HL-60/S4 treated with retinoic acid at 250 ng/mL for 4 days and 3 days (cell line): Measurements from ENCODE around the gene WNT11.

ENCODE experiments used
- in situ Hi-C: fragments of 300-500 bp; cut with MboI; formaldehyde crosslinking; loops from 2 replicates; pipeline ENCODE4 v1.7.0; 2022; ENCODE audit warnings: low sequenced_read_pairs

Gene WNT11

DNA sequence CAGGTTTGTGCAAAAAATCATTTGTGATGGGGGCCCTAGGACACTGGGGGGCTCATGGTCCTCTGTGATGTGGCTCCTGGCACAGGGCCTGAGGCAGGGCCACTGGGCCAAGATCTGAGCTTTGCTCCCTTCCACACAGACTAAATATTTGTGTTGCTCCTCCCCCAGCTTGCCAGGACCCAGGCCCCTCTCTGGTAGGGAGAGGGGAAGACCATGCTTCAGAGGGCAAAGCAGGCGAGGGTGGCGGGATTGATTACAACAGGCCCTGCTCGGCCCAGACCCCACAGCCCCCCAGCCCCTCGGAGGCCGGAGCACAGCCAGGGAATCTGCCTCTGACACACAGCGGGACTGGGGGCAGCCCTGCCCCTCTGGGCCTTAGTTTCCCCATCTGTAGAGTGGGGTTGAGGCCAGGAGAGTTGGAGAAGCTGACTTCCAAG lies 29.0 kb downstream of the WNT11 start:
- in situ Hi-C loops, result no loop called here

DNA sequence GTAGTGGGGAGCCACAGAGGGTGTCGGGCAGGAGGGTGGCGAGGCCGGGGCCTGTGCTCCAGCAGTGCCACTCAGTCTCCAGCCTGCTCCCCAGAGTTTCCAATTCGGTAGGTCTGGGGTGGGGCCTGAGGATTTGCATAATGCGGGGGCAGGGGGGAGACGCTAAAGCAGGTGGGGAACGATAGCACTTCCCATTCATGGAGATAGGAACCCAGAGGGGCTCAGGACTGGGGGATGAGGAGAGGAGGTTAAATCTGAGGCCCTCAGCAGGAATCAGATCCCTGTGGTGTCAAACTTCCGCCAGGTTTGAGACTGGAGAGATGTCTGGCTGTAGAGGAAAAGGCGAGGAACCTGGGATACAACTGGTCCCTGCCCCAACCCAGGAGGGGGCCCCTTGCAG lies 29.8 kb downstream of the WNT11 start:
- in situ Hi-C loops, result no loop called here

DNA sequence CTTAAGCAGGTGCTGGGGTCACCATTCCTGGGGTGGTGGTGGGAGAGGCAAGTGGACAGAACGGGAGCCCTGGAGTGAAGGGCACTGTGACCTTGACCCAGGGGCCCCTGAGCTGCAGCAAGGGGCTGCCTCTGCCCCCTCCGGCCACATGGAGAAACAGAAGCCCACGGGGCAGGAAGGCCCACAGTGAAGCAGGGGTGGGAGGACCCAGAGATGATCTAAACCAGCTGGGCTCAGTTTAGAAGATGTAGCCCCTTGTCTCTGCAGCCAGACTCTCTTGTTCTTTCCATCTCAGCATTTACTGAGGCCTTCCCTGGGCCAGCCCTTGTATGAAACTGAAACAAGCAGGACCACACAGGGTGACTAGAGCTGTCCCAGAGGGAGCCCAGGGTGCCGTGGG lies 30.5 kb downstream of the WNT11 start:
- in situ Hi-C loops, result no loop called here

DNA sequence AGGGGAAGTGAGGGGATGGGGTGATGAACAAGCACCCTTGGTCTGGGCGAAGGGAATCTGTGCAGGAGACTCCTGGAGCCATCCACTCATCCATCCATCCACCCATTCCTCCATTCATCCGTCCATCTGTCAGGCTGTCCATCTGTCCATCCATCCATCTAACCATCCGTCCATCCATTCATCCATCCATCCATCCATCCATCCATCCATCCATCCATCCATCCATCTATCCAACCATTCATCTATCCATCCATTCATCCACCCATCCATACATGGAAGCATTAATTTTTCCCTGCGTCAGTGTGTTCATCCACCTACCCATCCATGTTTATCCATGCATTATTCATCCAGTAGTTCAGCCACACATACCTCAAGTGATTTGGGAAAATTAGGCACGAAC lies 32.0 kb downstream of the WNT11 start:
- in situ Hi-C loops, result no loop called here

DNA sequence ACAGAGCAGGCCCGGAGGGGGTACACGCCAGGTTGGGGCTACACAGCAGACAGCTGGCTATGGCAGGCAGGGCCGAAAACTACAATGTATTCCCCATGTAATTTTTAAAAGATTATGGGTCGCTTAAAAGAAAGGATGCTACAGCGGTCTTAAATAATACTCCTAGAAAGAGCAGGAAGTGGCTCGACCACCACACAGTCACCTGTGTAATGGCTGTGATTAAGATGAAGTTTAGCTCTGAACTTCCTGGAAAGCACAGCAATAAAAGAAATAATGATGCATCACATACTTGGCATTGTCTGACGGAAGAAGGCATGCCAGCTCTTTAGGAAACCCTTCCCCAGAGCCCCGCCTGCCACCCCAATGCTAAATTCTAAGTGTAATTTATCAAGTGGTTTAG lies 32.6 kb downstream of the WNT11 start:
- in situ Hi-C loops, result no loop called here

DNA sequence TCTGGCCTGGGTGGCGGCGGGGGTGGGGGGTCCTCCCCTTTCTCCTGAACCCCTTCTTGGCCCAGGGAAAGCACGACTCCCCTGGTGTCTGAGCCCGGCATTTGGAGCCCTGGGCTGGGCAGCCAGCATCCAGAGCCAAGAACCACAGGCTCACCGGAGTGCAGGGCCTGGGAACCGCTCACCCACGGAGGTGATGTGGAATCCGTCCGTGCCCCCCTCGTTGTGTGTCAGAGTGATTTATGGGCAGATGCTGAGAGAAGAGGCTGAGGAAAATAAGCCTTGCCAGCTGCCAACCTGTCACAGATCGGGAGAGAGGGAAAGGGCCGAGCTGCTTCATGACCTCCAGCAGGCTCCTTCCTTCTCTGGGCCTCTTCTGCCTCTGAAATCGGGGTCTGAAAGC lies 33.7 kb downstream of the WNT11 start:
- in situ Hi-C loops, result no loop called here

DNA sequence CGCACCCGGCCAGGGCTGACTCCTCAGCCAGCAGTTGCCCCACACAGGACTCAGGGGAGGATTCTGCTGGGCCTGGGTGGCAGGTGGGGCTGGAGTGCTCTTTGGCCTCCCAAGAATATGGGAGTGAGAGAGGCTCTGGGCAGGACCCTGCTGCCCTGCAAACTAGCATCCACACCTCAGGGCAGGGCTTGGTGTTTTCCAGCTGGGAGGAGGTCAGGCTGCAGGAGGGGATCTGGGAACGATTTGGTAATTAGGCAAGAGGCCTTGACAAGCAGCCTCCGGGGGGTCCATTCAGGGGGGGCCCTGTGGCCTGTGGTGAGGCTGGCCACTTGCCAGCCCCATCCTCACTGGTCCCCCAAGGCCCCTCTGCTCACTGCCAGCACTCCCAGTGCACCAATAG lies 35.8 kb downstream of the WNT11 start:
- in situ Hi-C loops, result no loop called here

DNA sequence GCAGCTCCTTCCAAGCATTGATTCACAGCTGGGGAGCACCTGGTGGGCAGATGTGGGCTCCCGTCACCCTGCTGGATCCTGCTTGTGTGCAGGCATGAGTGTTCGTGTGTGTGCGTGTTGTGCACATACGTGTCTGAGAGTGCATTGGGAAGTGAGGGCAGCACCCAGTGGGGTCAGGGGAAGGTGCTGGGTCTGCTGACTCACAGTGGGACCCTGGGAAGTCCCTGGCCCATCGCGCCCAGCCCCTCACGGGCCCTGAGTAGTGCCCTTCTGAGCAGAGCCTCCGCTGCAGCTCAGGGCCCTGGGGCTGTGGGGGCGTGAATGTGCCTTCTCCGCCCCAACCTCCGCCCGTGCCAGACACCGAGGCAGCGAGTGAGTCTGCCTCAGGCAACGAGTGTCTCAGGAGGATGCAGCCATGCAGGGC lies 36.8 kb downstream of the WNT11 start:
- in situ Hi-C loops, result no loop called here

DNA sequence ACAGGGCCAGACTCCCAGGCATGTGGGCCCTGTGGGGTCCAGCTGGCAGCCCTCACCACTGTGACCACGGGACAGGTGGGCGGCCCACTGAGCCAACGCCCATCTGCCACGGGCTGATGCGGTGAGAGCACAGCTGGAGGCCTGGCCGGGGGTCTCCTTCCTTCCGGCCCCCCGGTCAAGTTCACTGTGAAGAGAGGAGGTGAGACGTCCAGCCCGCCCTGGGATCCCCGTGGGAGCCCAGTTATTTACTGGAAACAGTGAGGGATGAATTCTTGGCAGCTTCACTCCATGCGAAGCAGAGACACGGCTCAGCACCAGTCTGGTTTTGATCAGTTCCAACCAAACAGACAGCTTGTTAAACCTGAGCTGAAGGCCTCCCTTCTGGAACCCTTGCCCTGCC lies 38.7 kb downstream of the WNT11 start:
- in situ Hi-C loops, result no loop called here

DNA sequence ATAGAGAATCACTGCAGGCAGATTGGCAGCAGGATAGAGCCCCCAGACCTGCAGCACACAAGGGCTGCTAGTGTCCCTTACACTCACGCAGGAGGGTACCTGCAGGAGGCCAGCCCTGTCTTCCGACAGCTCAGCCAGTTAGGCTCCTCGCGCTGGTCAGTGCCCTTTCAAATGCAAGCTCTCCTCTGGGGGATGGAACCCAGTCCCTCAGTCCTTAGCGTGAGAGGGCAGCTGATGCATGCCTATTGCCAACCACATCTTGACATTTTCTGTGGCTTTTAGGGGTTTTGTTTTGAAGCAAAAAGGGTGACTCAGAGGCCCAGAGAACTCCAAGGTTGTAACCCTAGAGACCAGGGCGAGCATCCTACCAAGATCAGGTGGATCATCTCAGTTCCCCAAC lies 40.0 kb downstream of the WNT11 start:
- in situ Hi-C loops, result no loop called here

DNA sequence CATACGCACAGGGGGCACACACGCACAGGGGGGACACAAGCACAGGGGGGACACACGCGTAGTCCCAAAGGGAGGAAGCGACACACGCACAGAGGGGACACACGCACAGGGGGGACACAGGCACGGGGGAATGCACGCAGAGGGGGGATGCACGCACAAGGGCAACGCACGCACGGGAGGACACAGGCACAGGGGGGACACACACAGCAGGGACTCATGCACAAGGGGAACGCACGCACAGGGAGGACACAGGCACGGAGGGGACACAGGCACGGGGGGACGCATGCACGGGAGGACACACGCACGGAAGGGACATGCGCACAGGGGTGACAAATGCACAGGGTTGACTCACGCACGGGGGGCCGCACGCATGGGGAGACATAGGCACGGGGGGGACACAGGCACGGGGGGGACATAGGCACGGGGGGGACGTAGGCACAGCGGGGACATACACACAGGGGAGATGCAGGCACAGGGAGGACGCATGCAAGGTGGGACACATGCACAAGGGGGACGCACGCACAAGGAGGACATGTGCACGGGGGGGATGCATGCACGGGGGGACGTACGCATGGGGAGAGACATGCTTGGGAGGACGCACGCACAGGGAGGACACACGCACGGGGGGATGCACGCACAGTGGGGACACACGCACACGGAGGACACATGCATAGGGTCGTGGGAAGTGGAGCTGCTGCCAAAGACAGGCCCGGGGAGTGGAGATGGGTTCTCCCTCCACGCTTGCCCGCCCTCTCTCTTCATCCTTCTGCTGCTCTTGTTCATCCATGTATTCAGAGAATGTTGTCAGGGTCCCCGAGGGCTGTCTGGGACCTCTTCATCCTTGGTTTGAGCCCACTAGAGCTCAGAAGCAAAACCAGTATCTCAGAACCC lies 41.2 kb downstream of the WNT11 start:
- in situ Hi-C loops, result no loop called here

DNA sequence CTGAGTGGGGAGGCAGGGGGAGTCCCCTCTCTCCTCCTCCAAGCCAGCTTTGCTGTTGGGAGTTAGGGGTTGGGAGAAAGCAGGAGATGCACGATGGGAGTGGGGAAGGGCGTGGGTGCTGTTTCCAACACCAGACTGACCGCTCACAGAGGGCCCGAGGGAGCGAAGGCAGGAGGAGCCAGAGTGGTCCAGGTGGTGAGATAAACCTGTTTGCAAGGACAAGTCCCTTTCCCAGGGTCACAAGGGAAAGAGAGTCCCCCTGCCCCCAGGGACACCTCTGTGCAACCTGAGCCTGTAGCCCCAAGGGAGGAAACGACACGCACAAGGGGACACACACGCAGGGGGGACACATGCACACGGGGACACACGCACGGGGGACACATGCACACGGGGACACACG lies 42.2 kb downstream of the WNT11 start:
- in situ Hi-C loops, result no loop called here

DNA sequence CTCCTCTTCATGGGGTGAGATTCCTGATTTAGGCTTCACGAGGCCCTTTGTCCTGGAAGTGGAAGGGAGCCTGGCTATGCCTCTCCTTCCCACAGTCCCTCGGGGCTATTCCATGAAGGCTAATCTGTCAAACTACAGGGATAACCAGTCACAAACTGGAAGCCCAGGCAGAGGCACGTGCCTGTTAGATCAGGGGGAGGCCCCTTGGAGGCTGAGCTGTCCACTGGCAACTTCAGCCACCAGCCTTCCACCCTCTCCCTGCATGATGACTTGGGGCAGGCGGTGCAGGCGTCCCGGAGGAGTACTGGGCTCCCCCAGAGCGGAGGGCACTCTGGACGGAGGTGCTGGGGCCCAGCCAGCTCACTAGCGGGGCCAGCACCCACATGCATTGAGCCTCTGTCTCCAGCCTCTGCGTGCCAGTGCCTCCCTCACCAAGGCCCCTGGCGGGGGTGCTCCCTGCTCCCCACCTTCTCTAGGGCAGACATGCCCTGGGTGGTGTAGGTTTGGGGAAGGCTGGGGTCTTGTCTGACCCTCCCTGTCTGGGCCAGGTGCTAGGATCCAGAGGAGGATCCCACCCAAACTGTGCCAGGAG lies 42.9 kb downstream of the WNT11 start:
- in situ Hi-C loops, result no loop called here

DNA sequence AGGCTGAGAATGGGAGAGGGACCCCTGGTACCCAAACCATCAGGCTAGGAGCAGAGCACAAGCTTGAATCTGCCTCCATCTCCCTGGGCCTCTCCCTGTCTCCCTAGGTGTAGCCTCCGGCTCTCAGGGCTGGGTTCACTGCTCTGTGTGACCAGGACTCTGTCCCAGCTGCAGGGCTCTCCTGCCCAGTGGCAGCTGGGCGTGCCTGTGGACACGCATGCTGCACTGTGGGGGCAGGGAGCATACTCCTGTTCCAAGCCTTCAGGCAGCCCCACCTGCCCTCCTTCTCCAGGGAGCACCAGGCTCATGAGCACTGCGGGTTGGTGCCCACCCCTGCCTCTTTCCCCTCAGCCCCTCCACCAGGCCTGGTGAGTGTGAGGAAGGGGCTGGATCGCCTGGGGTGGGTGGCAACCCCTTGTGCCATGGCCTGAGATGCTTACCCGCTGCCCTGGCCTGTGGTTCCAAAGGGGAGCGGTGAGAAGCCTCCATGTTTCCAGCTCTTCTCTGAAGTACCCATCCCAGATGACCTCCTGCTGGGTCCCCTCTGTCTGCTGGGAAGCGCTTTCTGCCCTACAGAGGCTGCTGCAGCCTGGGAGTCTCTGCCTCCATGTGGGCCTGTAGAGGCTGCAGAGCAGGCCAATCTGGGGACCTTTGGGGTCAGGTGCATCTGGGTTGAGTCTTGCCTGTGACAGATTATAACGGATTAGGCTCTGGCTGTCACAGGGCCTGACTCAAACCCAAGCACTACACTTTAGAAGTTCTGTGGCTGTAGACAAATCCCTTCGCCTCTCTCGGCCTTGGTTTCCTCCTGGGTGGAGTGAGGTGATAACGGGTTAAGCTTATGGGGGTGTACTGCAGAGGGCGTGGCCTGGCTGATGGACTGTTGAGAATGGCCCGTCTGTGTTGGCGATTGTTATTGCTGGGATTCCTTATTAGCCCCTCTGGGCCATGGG lies 43.7 kb downstream of the WNT11 start:
- in situ Hi-C loops, result no loop called here

DNA sequence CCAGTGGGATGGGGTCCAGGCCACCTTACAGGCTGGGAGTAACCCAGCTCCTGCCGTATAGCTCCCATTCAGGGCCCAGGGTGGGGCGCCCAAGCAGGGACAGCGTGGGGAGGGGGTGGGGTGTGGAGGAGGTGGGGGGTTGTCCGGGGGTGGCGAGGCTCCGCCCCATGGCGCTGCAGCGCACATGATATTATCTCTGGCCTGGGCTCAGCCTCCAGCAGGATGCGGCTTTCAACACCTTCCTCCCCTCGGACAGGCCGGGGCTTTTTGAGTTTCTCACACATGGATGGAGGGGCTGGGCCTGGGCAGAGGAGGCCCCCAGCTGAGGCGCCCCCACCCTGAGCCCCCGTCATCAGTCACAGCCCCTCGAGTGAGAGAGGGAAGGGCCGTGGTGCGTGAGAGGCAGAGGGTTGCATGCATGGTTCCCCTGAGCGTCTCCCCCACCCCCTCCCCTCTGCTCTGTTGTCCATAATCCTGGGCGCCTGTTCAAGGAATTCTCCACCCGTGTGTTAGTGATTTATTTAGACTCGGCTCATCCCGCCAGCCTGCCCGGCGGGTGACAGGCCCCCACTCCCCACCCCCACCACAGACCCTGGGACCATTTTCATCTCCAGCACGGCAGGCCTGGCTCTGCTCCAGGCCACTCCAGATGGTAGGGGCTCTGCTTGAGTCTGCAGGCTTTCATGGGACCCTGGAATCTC lies 44.9 kb downstream of the WNT11 start:
- in situ Hi-C loops, result no loop called here

DNA sequence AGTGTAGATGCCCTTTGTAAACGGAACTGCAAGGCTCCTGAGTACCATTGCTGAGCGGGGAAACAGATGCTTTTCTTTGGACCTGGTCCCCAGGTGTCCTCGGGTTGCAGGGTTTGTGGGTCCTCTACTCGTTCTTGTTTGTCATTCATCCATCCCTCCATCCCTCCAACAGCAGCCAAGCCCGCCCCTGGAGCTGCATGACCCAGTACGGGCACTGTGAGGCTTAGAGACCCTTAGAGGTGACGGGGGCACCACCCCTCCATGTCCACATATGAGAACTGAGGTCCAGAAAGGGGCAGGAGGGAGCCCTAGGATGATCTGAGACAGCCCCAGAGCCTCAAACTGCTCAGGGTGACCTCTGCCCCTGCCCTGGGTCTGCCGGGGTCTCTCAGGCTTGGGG lies 45.4 kb downstream of the WNT11 start:
- in situ Hi-C loops, result no loop called here

DNA sequence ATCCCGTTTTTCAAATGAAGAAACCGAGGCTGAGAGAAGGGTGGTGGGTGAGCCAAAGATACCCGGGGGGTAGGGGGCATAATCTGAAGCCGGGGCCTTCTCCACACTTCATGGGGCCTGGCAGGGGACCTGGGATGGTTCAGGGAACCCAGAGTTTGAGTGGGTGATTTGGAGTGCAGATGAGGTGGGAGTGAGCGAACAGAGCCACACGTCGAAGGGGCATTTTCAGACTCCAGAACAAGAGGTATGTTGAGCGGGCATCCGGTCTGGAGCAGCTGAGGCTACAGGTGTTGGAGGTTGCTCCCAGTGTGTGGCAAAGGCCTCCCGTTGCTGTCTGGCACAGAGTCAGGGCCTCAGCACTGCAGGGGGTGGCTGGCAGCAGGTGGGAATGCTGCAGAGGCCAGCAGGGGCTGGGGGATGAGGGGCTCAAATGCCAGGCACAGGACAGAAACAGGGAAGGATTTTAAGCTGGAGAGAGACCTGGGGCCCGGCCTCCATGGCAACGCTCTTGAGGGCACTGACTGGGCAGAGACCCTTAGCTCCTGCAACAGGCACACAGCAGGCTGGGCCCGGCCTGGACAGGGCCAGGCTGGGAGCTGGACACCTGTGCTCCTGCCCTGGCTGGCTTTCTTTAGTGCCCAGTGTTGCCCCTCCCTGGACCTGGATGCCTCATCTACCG lies 46.2 kb downstream of the WNT11 start:
- in situ Hi-C loops, result no loop called here

DNA sequence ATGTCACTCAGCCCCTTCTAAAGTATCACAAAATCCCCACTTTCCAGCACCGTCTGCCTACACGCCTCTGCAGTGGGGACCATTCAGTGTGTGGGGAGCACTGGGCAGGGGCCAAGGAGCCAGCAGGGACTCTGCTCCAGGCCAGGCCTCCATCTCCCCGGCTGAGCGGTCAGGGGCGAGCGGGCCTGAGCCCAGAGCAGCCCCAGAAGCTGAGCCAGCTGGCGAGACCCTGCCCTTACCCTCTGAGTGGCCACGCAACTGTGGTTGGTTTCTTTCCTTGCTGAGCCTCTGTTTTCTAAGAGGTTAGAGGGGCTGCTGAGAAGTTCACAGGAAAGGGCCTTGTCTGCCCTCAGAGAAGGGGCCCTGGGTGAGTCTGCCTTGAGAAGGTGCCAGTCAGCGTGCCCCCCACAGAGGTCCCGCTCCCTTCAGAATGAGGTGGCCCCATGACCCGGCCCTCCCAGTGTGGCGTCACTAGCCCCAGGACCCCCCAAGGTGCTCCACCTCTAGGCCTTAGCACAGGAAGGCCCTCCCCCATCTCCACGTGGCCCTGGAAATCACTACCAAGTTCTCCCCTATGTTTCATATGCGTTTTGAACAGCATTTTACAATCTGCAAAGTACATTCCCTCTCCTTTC lies 46.9 kb downstream of the WNT11 start:
- in situ Hi-C loops, result no loop called here

DNA sequence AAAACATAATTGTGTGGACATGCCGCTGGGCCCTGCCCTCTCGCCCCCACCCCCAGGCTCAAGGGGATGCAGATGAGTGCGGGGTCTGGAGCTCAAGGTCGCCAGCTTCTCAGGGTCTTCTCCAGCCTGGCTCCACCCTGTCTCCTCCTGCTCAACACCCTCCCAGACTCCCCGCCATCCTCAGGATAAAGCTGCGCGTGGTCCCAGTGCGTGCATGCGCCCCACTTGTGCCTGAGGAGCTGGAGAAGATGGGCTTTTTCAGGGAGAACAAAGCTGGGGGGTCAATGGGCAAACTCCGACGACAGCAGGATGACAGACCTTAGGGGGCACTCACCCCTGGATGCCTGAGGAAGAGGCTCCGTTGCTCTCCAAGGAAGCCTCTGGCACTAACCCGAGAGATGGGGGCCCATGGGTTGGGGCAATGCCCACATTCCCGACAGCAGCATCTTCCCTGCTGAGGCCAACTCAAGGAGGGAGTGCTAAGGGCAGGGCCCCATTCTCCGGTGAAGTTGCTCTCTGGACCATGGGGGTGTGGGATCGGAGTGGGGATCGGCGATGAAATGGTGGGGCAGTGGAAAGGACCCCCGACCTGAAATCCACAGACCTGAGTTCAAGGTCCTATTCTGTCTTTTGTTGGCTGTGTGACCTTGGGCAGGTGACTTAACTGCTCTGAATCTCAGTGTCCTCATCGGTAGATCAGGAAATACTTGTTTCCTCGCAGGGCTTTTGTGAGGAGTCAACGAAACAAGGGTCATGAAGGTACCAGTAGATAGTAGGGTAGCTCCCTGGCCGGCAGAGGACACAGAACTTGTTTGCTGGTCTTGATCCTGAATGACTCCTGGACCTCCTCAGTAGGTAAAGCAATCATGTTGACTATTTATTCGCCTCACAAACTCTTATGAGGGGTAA lies 47.7 kb downstream of the WNT11 start:
- in situ Hi-C loops, result no loop called here
